ENCODE results near the gene FAF1.
A peak's percentile ranks its signal among the peaks of the same experiment; 100 is the strongest.

Gene FAF1

DNA sequence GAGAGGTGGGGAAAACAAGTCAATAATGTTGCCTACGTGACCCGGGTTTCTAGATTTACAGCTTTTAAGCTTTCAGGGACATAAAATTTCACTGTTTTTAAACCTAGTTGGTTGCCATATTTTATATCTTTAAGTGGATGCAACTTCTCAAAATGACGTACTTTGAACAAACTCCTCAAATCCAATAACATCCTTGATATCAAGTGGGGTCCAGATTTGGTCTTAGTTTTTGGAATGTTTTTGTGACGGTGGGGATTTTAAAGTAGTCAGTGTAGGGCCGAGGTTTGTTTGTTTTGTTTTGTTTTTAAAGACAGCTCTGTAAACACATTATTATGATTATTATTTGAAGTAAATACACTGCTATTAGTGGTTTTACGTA, 10.4 kb upstream of the FAF1 start:
- no peak overlapping the region for H3K27ac ChIP-seq (ENCODE audit: low read depth, low read length)
- no peak overlapping the region for H3K18ac ChIP-seq (ENCODE audit: low read length)
- H3K9me3 ChIP-seq (ENCODE audit: insufficient read depth, low read depth, low read length), result no peaks in the 10 kb centered on the region
- H3K4ac ChIP-seq (ENCODE audit: low read depth, low read length), result no peak overlapping the region
- no peak overlapping the region for H3K9ac ChIP-seq (ENCODE audit: low read length)
- no peak overlapping the region for H4K91ac ChIP-seq (ENCODE audit: low read depth, low read length)
- no peaks in the 10 kb centered on the region for H3K79me2 ChIP-seq (ENCODE audit: control insufficient read depth, insufficient read depth, low read length, poor library complexity)
- no peak overlapping the region for H3K4me3 ChIP-seq (ENCODE audit: low read depth, low read length)
- H2BK5ac ChIP-seq (ENCODE audit: low read depth, low read length, poor library complexity), result no peak overlapping the region
- H3K4me1 ChIP-seq (ENCODE audit: control insufficient read depth in 1 of 2, insufficient read depth in 2 of 2, low read length in 2 of 2), result peaks cover 6 to 10% of the 10 kb centered on the region in 2 experiments
- no peak overlapping the region for H4K12ac ChIP-seq (ENCODE audit: low read depth, low read length)
- peaks cover 14% of the 10 kb centered on the region for H3K27me3 ChIP-seq (ENCODE audit: insufficient read depth, low read length)
- H3K14ac ChIP-seq (ENCODE audit: low read length), result no peak overlapping the region
- H3K4me2 ChIP-seq (ENCODE audit: low read length), result peak overlapping the region; percentile 91
- H4K8ac ChIP-seq (ENCODE audit: low read depth, low read length), result no peak overlapping the region
- DNase-seq, result peak in 1 of 2 donors; percentile 2
- peaks cover 4% of the 10 kb centered on the region for H3K79me1 ChIP-seq (ENCODE audit: low read length)
- no CpG with 5 or more reads among the region's 6 CpGs for WGBS (ENCODE audit: extremely low coverage, insufficient coverage, insufficient read length)
- no peak overlapping the region for H2BK120ac ChIP-seq (ENCODE audit: insufficient read depth, low read length, poor library complexity)
- no peak overlapping the region for H3K23ac ChIP-seq (ENCODE audit: low read length)
- H2AK5ac ChIP-seq (ENCODE audit: low read length), result no peak overlapping the region
- H2BK12ac ChIP-seq (ENCODE audit: low read length), result no peak overlapping the region
- no peaks in the 10 kb centered on the region for H3K36me3 ChIP-seq (ENCODE audit: control insufficient read depth in 1 of 2, insufficient read depth in 2 of 2, low read length in 2 of 2)
- no peak overlapping the region for H2AFZ ChIP-seq (ENCODE audit: insufficient read depth, low read length, poor library complexity)

DNA sequence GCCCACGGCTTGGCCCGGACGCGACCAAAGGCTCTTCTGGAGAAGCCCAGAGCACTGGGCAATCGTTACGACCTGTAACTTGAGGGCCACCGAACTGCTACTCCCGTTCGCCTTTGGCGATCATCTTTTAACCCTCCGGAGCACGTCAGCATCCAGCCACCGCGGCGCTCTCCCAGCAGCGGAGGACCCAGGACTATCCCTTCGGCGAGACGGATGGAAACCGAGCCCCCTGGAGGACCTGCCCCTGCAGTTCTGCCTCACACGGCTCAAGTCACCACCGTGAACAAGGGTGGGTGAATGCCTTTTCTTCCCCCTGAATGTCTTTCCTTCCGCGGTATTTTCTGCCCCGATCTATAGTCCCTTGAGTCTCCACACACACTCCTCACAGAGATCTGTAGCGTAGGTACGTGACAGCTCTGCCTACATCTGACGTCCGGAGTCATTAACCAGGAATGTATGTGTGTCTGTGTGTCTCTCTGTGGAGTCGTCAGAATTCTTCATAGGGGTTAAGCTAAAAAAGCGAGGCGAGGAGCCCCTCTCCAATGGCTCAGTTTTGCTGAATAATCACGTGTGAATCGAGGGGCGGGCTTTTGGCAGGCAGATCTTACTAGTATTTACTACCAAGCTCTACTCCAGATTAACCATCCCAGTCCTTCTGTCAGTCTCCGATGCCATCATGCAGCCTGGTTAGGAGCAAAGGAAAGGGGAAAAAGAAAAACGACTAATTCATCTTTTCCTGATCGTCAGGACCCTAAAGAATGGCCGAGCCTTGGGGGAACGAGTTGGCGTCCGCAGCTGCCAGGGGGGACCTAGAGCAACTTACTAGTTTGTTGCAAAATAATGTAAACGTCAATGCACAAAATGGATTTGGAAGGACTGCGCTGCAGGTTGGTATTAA, 9.8 kb upstream of the FAF1 start, which contains the start of gene CDKN2C:
Gene CDKN2C, plus strand, starts transcription at position 635 of the 898 bp plus-strand sequence. Its CDS starts 124 bp downstream, at position 759.
- Histone ChIP-seq H3K79me2 (ENCODE audit: control insufficient read depth, insufficient read depth, low read length, poor library complexity) (no peaks in the 10 kb centered on the region), H3K4me2 (ENCODE audit: low read length) (peak within 1 kb of the TSS; percentile 91), H4K12ac (ENCODE audit: low read depth, low read length) (no peak within 1 kb of the TSS), H3K4me1 (ENCODE audit: control insufficient read depth in 1 of 2, insufficient read depth in 2 of 2, low read length in 2 of 2) (peaks cover 6 to 10% of the 10 kb centered on the region in 2 experiments), H2AK5ac (ENCODE audit: low read length) (no peak within 1 kb of the TSS), H4K91ac (ENCODE audit: low read depth, low read length) (no peak within 1 kb of the TSS), H3K23ac (ENCODE audit: low read length) (no peak within 1 kb of the TSS), H3K9me3 (ENCODE audit: insufficient read depth, low read depth, low read length) (no peaks in the 10 kb centered on the region), H3K79me1 (ENCODE audit: low read length) (peaks cover 4% of the 10 kb centered on the region), H2AFZ (ENCODE audit: insufficient read depth, low read length, poor library complexity) (peak within 1 kb of the TSS; percentile 61), H3K9ac (ENCODE audit: low read length) (peak within 1 kb of the TSS; percentile 1), H3K4me3 (ENCODE audit: low read depth, low read length) (peak within 1 kb of the TSS; percentile 62), H3K27me3 (ENCODE audit: insufficient read depth, low read length) (peaks cover 14% of the 10 kb centered on the region), H3K18ac (ENCODE audit: low read length) (no peak within 1 kb of the TSS), H3K4ac (ENCODE audit: low read depth, low read length) (no peak within 1 kb of the TSS), H3K27ac (ENCODE audit: low read depth, low read length) (no peak within 1 kb of the TSS), H3K14ac (ENCODE audit: low read length) (no peak within 1 kb of the TSS), H2BK120ac (ENCODE audit: insufficient read depth, low read length, poor library complexity) (no peak within 1 kb of the TSS), H4K8ac (ENCODE audit: low read depth, low read length) (peak within 1 kb of the TSS; percentile 29), H2BK5ac (ENCODE audit: low read depth, low read length, poor library complexity) (no peak within 1 kb of the TSS), H2BK12ac (ENCODE audit: low read length) (no peak within 1 kb of the TSS), H3K36me3 (ENCODE audit: control insufficient read depth in 1 of 2, insufficient read depth in 2 of 2, low read length in 2 of 2) (no peaks in the 10 kb centered on the region)
- DNase-seq, result peak; percentile 47 to 67
- WGBS (ENCODE audit: extremely low coverage, insufficient coverage, insufficient read length), result no CpG with 5 or more reads among the region's 44 CpGs

DNA sequence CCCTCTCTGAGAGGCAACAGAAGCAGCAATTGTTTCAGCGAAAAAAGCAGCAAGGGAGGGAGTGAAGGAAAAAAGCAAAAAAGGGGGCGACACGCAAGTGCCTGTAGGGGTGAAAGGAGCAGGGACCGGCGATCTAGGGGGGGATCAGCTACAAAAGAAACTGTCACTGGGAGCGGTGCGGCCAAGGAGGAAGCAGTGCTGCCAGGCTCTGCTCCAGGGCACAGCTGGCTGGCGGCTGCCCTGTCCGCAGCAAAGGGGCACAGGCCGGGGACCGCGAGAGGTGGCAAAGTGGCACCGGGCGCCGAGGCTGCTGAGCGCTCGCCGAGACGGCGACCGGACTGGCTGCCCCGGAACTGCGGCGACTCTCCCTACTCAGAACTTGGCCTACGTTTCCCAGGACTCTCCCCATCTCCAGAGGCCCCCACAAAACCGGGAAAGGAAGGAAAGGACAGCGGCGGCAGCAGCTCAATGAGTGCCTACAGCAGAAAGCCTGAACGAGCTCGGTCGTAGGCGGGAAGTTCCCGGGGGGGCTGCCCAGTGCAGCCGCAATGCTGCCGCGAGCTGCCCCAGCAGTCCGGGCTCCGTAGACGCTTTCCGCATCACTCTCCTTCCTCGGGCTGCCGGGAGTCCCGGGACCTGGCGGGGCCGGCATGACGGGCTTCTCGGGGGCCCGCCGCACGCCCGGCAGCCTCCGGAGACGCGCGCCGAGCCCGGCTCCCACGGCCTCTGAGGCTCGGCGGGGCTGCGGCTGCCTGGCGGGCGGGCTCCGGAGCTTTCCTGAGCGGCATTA, 8.9 kb upstream of the FAF1 start:
- H4K91ac ChIP-seq (ENCODE audit: low read depth, low read length), result no peak overlapping the region
- H2BK5ac ChIP-seq (ENCODE audit: low read depth, low read length, poor library complexity), result no peak overlapping the region
- H2AK5ac ChIP-seq (ENCODE audit: low read length), result no peak overlapping the region
- peak overlapping the region; percentile 12 for H3K9ac ChIP-seq (ENCODE audit: low read length)
- H4K8ac ChIP-seq (ENCODE audit: low read depth, low read length), result peak overlapping the region; percentile 29
- H3K23ac ChIP-seq (ENCODE audit: low read length), result no peak overlapping the region
- no peak overlapping the region for H2BK120ac ChIP-seq (ENCODE audit: insufficient read depth, low read length, poor library complexity)
- peak overlapping the region; percentile 61 for H2AFZ ChIP-seq (ENCODE audit: insufficient read depth, low read length, poor library complexity)
- H3K4me2 ChIP-seq (ENCODE audit: low read length), result peak overlapping the region; percentile 91
- no peak overlapping the region for H3K18ac ChIP-seq (ENCODE audit: low read length)
- H3K4ac ChIP-seq (ENCODE audit: low read depth, low read length), result no peak overlapping the region
- H3K4me1 ChIP-seq (ENCODE audit: control insufficient read depth in 1 of 2, insufficient read depth in 2 of 2, low read length in 2 of 2), result peaks cover 6 to 10% of the 10 kb centered on the region in 2 experiments
- peaks cover 4% of the 10 kb centered on the region for H3K79me1 ChIP-seq (ENCODE audit: low read length)
- DNase-seq, result peak; percentile 9 to 24
- no peak overlapping the region for H2BK12ac ChIP-seq (ENCODE audit: low read length)
- H3K79me2 ChIP-seq (ENCODE audit: control insufficient read depth, insufficient read depth, low read length, poor library complexity), result no peaks in the 10 kb centered on the region
- H3K4me3 ChIP-seq (ENCODE audit: low read depth, low read length), result peak overlapping the region; percentile 62
- no peak overlapping the region for H4K12ac ChIP-seq (ENCODE audit: low read depth, low read length)
- H3K27me3 ChIP-seq (ENCODE audit: insufficient read depth, low read length), result peaks cover 13% of the 10 kb centered on the region
- H3K9me3 ChIP-seq (ENCODE audit: insufficient read depth, low read depth, low read length), result no peaks in the 10 kb centered on the region
- no CpG with 5 or more reads among the region's 65 CpGs for WGBS (ENCODE audit: extremely low coverage, insufficient coverage, insufficient read length)
- H3K27ac ChIP-seq (ENCODE audit: low read depth, low read length), result no peak overlapping the region
- H3K14ac ChIP-seq (ENCODE audit: low read length), result no peak overlapping the region
- no peaks in the 10 kb centered on the region for H3K36me3 ChIP-seq (ENCODE audit: control insufficient read depth in 1 of 2, insufficient read depth in 2 of 2, low read length in 2 of 2)

DNA sequence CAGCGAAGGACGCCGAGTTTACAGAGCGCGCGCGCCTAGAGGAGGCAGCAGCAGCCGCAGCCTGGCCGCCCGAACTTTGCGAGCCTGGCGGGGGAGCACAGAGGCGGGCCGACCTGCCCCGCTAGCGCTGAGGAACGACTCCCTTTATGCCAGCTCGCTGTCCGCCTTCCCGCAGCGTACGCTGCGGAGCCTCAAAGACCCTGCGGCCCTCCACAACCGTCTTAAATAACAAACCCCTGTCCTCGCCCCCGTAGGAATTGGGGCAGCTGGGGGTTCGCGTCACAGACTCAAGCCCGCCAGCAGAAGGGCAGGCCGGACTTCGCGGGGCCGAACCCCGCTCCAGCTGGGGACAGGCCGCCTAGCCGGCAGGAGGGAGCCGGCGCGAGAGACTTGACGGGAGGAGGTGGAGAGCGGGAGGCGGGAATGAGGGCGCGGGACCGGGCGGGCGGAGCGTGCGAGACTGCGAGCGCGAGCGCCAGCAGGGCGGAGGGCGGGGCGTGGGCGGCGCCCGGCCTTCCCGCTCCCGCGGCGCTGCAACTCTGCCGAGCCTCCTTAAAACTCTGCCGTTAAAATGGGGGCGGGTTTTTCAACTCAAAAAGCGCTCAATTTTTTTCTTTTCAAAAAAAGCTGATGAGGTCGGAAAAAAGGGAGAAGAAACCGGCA, 8.2 kb upstream of the FAF1 start:
- Histone ChIP-seq H3K4me3 (ENCODE audit: low read depth, low read length) (peak overlapping the region; percentile 74), H3K4ac (ENCODE audit: low read depth, low read length) (no peak overlapping the region)

More for the DNA sequence above, 8.2 kb upstream of the FAF1 start:
- Histone ChIP-seq H4K8ac (ENCODE audit: low read depth, low read length) (peak overlapping the region; percentile 68), H3K27ac (ENCODE audit: low read depth, low read length) (peak overlapping the region; percentile 12), H3K79me2 (ENCODE audit: control insufficient read depth, insufficient read depth, low read length, poor library complexity) (no peaks in the 10 kb centered on the region), H2BK120ac (ENCODE audit: insufficient read depth, low read length, poor library complexity) (peak overlapping the region; percentile 1), H2AK5ac (ENCODE audit: low read length) (no peak overlapping the region), H3K4me1 (ENCODE audit: control insufficient read depth in 1 of 2, insufficient read depth in 2 of 2, low read length in 2 of 2) (peaks cover 6 to 10% of the 10 kb centered on the region in 2 experiments), H3K23ac (ENCODE audit: low read length) (no peak overlapping the region), H3K27me3 (ENCODE audit: insufficient read depth, low read length) (peaks cover 9% of the 10 kb centered on the region), H2BK12ac (ENCODE audit: low read length) (no peak overlapping the region), H3K14ac (ENCODE audit: low read length) (no peak overlapping the region), H3K9me3 (ENCODE audit: insufficient read depth, low read depth, low read length) (no peaks in the 10 kb centered on the region), H3K9ac (ENCODE audit: low read length) (peak overlapping the region; percentile 54), H3K79me1 (ENCODE audit: low read length) (peaks cover 4% of the 10 kb centered on the region), H3K4me2 (ENCODE audit: low read length) (peak overlapping the region; percentile 91), H2AFZ (ENCODE audit: insufficient read depth, low read length, poor library complexity) (peak overlapping the region; percentile 61), H4K12ac (ENCODE audit: low read depth, low read length) (no peak overlapping the region), H4K91ac (ENCODE audit: low read depth, low read length) (no peak overlapping the region), H2BK5ac (ENCODE audit: low read depth, low read length, poor library complexity) (no peak overlapping the region), H3K18ac (ENCODE audit: low read length) (no peak overlapping the region), H3K36me3 (ENCODE audit: control insufficient read depth in 1 of 2, insufficient read depth in 2 of 2, low read length in 2 of 2) (no peaks in the 10 kb centered on the region)
- DNase-seq, result peak; percentile 85 to 88
- no CpG with 5 or more reads among the region's 70 CpGs for WGBS (ENCODE audit: extremely low coverage, insufficient coverage, insufficient read length)
